Erythroblast (primary cell): ENCODE data around the gene SLC66A2.

Source experiments
- GATA1 ChIP-seq: IDR thresholded peaks from 2 replicates; pipeline ENCODE4 v1.6.1; 2011; ENCODE audit warnings: low read depth, mild to moderate bottlenecking, control low read depth, low read length, moderate library complexity
- POLR2A ChIP-seq: IDR thresholded peaks from 2 replicates; pipeline ENCODE4 v1.6.1; 2011; ENCODE audit warnings: mild to moderate bottlenecking, low read length

- TF ChIP-seq POLR2A (no peak), GATA1 (no peak)
Observed at GRCh38 chr18:79902640-79903039, 48.8 kb downstream of the SLC66A2 start.
